Measurements from ENCODE around the gene FKBP14.

FKBP14 gene

DNA sequence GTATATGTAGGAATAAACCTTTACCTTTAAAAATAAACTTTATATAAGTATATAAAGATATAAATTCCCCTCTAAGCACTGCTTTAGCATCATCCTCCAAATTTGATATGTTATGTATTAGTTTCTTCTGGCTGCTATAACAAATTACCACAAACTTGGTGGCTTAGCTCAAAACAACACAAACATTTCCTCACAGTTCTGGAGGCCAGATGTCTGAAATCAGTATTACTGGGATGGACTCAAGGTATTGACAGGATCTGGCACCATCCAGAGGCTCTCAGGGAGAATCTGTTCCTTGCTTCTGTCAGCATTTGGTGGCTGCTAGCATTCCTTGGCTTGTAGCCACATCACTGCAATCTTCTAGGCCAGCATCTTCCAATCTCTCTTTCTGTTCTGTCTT lies 30.2 kb downstream of the FKBP14 start:
- no peak for DNase-seq (ENCODE audit: low read depth in 1 of 2, low spot score in 1 of 2)
- Histone ChIP-seq H3K4me3 (replicated peaks; ENCODE audit: insufficient read depth, low read length) (no peak overlapping the region), H3K27ac (replicated peaks) (no peak overlapping the region), H3K27me3 (ENCODE audit: insufficient read depth, poor library complexity, severe bottlenecking) (no peaks in the 10 kb centered on the region)
- TF ChIP-seq POLR2AphosphoS5 (IDR thresholded peaks at IDR 0.05; ENCODE audit: low read depth) (no peak), GABPA (IDR thresholded peaks at IDR 0.05; ENCODE audit: low read depth) (no peak), SPI1 (IDR thresholded peaks at IDR 0.05; ENCODE audit: borderline replicate concordance, low read depth) (no peak)
- TF ChIP-seq, protein P1, sequence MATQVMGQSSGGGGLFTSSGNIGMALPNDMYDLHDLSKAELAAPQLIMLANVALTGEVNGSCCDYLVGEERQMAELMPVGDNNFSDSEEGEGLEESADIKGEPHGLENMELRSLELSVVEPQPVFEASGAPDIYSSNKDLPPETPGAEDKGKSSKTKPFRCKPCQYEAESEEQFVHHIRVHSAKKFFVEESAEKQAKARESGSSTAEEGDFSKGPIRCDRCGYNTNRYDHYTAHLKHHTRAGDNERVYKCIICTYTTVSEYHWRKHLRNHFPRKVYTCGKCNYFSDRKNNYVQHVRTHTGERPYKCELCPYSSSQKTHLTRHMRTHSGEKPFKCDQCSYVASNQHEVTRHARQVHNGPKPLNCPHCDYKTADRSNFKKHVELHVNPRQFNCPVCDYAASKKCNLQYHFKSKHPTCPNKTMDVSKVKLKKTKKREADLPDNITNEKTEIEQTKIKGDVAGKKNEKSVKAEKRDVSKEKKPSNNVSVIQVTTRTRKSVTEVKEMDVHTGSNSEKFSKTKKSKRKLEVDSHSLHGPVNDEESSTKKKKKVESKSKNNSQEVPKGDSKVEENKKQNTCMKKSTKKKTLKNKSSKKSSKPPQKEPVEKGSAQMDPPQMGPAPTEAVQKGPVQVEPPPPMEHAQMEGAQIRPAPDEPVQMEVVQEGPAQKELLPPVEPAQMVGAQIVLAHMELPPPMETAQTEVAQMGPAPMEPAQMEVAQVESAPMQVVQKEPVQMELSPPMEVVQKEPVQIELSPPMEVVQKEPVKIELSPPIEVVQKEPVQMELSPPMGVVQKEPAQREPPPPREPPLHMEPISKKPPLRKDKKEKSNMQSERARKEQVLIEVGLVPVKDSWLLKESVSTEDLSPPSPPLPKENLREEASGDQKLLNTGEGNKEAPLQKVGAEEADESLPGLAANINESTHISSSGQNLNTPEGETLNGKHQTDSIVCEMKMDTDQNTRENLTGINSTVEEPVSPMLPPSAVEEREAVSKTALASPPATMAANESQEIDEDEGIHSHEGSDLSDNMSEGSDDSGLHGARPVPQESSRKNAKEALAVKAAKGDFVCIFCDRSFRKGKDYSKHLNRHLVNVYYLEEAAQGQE (IDR thresholded peaks at IDR 0.05; ENCODE audit: insufficient replicate concordance, low read depth): no peak
- TF ChIP-seq, protein P2, sequence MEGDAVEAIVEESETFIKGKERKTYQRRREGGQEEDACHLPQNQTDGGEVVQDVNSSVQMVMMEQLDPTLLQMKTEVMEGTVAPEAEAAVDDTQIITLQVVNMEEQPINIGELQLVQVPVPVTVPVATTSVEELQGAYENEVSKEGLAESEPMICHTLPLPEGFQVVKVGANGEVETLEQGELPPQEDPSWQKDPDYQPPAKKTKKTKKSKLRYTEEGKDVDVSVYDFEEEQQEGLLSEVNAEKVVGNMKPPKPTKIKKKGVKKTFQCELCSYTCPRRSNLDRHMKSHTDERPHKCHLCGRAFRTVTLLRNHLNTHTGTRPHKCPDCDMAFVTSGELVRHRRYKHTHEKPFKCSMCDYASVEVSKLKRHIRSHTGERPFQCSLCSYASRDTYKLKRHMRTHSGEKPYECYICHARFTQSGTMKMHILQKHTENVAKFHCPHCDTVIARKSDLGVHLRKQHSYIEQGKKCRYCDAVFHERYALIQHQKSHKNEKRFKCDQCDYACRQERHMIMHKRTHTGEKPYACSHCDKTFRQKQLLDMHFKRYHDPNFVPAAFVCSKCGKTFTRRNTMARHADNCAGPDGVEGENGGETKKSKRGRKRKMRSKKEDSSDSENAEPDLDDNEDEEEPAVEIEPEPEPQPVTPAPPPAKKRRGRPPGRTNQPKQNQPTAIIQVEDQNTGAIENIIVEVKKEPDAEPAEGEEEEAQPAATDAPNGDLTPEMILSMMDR (IDR thresholded peaks at IDR 0.05; ENCODE audit: insufficient read depth, low read length): no peak

DNA sequence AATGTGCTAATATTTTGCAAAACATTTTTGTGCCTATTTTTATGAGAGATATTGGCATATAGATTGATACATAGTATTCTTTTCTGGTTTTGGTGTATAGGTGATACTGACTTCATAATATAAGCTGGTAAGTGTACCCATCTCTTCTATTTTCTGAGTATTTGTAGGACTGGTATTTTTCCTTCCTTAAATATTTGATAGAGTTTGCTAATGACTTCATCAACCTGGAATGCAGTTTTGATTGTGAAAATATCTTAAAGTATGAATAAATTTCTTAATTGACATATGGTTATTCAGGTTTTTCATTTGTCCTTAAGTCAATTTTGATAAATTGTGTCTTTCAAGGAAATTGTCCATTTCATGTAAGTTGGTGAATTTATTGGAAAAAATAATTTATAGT lies 30.9 kb downstream of the FKBP14 start:
- no peak overlapping the region for H3K27ac ChIP-seq (replicated peaks)
- TF ChIP-seq, protein P1 (IDR thresholded peaks at IDR 0.05; ENCODE audit: insufficient replicate concordance, low read depth): no peak
- no peak for TF ChIP-seq POLR2AphosphoS5 (IDR thresholded peaks at IDR 0.05; ENCODE audit: low read depth)
- TF ChIP-seq, protein P2 (IDR thresholded peaks at IDR 0.05; ENCODE audit: insufficient read depth, low read length): no peak
- TF ChIP-seq SPI1 (IDR thresholded peaks at IDR 0.05; ENCODE audit: borderline replicate concordance, low read depth): no peak
- no peak for TF ChIP-seq GABPA (IDR thresholded peaks at IDR 0.05; ENCODE audit: low read depth)
- no peak for DNase-seq (ENCODE audit: low read depth in 1 of 2, low spot score in 1 of 2)
- H3K4me3 ChIP-seq (replicated peaks; ENCODE audit: insufficient read depth, low read length): no peak overlapping the region
- H3K27me3 ChIP-seq (ENCODE audit: insufficient read depth, poor library complexity, severe bottlenecking): no peaks in the 10 kb centered on the region

DNA sequence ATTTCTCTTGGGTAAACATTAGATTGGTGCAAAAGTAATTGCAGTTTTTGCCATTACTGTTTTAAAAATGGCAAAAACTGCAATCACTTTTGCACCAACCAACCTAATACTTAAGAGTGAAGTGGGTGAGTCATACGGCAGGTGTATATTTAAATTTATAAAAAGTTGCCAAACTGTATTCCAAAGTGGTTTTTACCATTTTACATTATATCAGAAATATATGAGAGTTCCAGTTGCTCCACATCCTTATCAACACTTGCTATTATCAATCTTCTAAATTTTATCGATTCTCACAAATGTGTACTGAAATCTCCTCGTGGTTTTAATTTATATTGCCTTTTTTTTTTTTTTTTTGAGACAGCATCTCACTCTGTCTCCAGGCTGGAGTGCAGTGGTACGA lies 33.4 kb downstream of the FKBP14 start:
- Histone ChIP-seq H3K27me3 (ENCODE audit: insufficient read depth, poor library complexity, severe bottlenecking) (peaks cover 17% of the 10 kb centered on the region), H3K4me3 (replicated peaks; ENCODE audit: insufficient read depth, low read length) (no peak overlapping the region), H3K27ac (replicated peaks) (no peak overlapping the region)
- no peak for DNase-seq (ENCODE audit: low read depth in 1 of 2, low spot score in 1 of 2)
- TF ChIP-seq, protein P2 (IDR thresholded peaks at IDR 0.05; ENCODE audit: insufficient read depth, low read length): no peak
- no peak for TF ChIP-seq SPI1 (IDR thresholded peaks at IDR 0.05; ENCODE audit: borderline replicate concordance, low read depth)
- TF ChIP-seq GABPA (IDR thresholded peaks at IDR 0.05; ENCODE audit: low read depth): no peak
- TF ChIP-seq POLR2AphosphoS5 (IDR thresholded peaks at IDR 0.05; ENCODE audit: low read depth): no peak
- TF ChIP-seq, protein P1 (IDR thresholded peaks at IDR 0.05; ENCODE audit: insufficient replicate concordance, low read depth): no peak
